GM12878 (cell line): ENCODE results near the gene LGALS3BP. TPM values are rescaled to one million over a fixed set of nuclear protein-coding genes. Genes with fewer than 3 reads are reported as not detected.

Experiments
- ATAC-seq: fragments of 200-7000 bp; cut with Tn5 transposase; 3 replicates; pipeline ENCODE4 v1.9.1; 2020; ENCODE audit warnings: mild to moderate bottlenecking, moderate library complexity
- BruUV-seq: library from RNA; stranded (reverse); fragments of 400-500 nt; replicated peaks from 2 replicates; lab custom pipeline; 2021; lab: Mats Ljungman, UMichigan
- CTCF ChIA-PET: fragments of 300-600 bp; sonication (Branson Sonifier 250); formaldehyde crosslinking; extraction: SDS; loops from one replicate; lab custom pipeline; 2021; ENCODE audit warnings: inconsistent platforms; lab: Yijun Ruan, JAX
- POLR2A ChIA-PET: fragments of 350-600 bp; formaldehyde crosslinking; extraction: SDS; loops from one replicate; lab custom pipeline; 2021; ENCODE audit warnings: inconsistent platforms; lab: Charles Lee
- RAD21 ChIA-PET: fragments of 300-600 bp; sonication (Branson Sonifier 250); formaldehyde crosslinking; loops from one replicate; lab custom pipeline; 2023; ENCODE audit warnings: antibody characterized with exemption; ENCODE audit not compliant: unreplicated experiment; lab: Charles Lee
- SMC1A ChIA-PET: fragments of 300-600 bp; sonication (Branson Sonifier 250); formaldehyde crosslinking; loops from one replicate; lab custom pipeline; 2023; ENCODE audit not compliant: unreplicated experiment, uncharacterized antibody; lab: Charles Lee
- DNase-seq: peaks from one replicate; pipeline ENCODE4 v3.0.0-alpha.2; 2011; ENCODE audit warnings: low read depth, low spot score
- FAIRE-seq: peaks from 3 replicates; lab custom pipeline; 2011; peaks lifted over from hg19 to GRCh38; lab: Jason Lieb, UNC
- H2AFZ ChIP-seq: 2 replicates; pipeline ENCODE4 v1.6.0; 2011; ENCODE audit warnings: low read depth, low read length, control low read depth; ENCODE audit not compliant: control insufficient read depth
- H3K27ac ChIP-seq: 2 replicates; pipeline ENCODE4 v1.5.1; 2011; ENCODE audit warnings: control low read depth; ENCODE audit not compliant: control insufficient read depth, insufficient read depth
- H3K27me3 ChIP-seq, 2 experiments: replicated peaks in 1 of 2; 2 replicates each; pipeline versions ENCODE4 v1.6.0 to v1.6.1; 2011; ENCODE audit warnings: low read length in 1 of 2; ENCODE audit not compliant: control insufficient read depth in 2 of 2, insufficient read depth in 2 of 2
- H3K36me3 ChIP-seq, 2 experiments: 2 replicates each; pipeline ENCODE4 v1.5.1; 2011; ENCODE audit warnings: low read length in 1 of 2; ENCODE audit not compliant: control insufficient read depth in 2 of 2, insufficient read depth in 2 of 2
- H3K4me1 ChIP-seq: 2 replicates; pipeline ENCODE4 v1.6.1; 2011; ENCODE audit warnings: mild to moderate bottlenecking, low read length, moderate library complexity, mixed read lengths; ENCODE audit not compliant: control insufficient read depth, insufficient read depth
- H3K4me2 ChIP-seq: 2 replicates; pipeline ENCODE4 v1.6.0; 2011; ENCODE audit warnings: control low read depth; ENCODE audit not compliant: control insufficient read depth, insufficient read depth
- H3K4me3 ChIP-seq: fragments of 200-600 bp; sonication (generic); 2 replicates; pipeline ENCODE4 v1.5.1; 2016
- H3K79me2 ChIP-seq: 2 replicates; pipeline ENCODE4 v1.6.0; 2011; ENCODE audit warnings: low read length; ENCODE audit not compliant: control insufficient read depth, insufficient read depth
- H3K9ac ChIP-seq: 2 replicates; pipeline ENCODE4 v1.8.0; 2011; ENCODE audit warnings: low read length, control low read depth, mixed read lengths; ENCODE audit not compliant: control insufficient read depth, insufficient read depth
- H3K9me3 ChIP-seq: replicated peaks from 3 replicates; pipeline ENCODE4 v1.5.1; 2011; ENCODE audit warnings: mild to moderate bottlenecking, low read length; ENCODE audit not compliant: control insufficient read depth, insufficient read depth
- H4K20me1 ChIP-seq: 2 replicates; pipeline ENCODE4 v1.6.0; 2011; ENCODE audit not compliant: control insufficient read depth, insufficient read depth
- FOS ChIP-seq: IDR thresholded peaks from 3 replicates; pipeline ENCODE4 v1.6.1; 2011; ENCODE audit warnings: borderline replicate concordance; ENCODE audit not compliant: insufficient read length; ENCODE audit errors: extremely low read depth
- PAX5 ChIP-seq: IDR thresholded peaks from 2 replicates; pipeline ENCODE4 v1.6.1; 2011; ENCODE audit warnings: low read depth, low read length, borderline replicate concordance
- RUNX3 ChIP-seq: IDR thresholded peaks from 2 replicates; pipeline ENCODE4 v1.6.1; 2012; ENCODE audit warnings: low read length, inconsistent platforms
- SIN3A ChIP-seq: IDR thresholded peaks from 2 replicates; pipeline ENCODE4 v1.6.1; 2012; ENCODE audit warnings: low read depth, low read length, improper control_type of control experiment
- SMC3 ChIP-seq: IDR thresholded peaks from 2 replicates; pipeline ENCODE4 v1.6.1; 2011; ENCODE audit warnings: low read length, improper control_type of control experiment, borderline replicate concordance
- SPI1 ChIP-seq: IDR thresholded peaks from 2 replicates; pipeline ENCODE4 v1.6.1; 2011; ENCODE audit warnings: low read depth, mild to moderate bottlenecking, low read length, moderate library complexity, borderline replicate concordance; ENCODE audit not compliant: insufficient read depth
- SREBF2 ChIP-seq: IDR thresholded peaks from 2 replicates; pipeline ENCODE4 v1.6.1; 2012; ENCODE audit warnings: mild to moderate bottlenecking, low read length
- TARDBP ChIP-seq: IDR thresholded peaks from 2 replicates; pipeline ENCODE4 v1.6.1; 2016; ENCODE audit warnings: borderline replicate concordance
- YY1 ChIP-seq: IDR thresholded peaks from 2 replicates; pipeline ENCODE4 v1.6.1; 2011; ENCODE audit warnings: low read depth, mild to moderate bottlenecking, low read length
- WGBS: methylation state at CpG from one replicate; pipeline ENCODE4 v1.1.6; 2016; ENCODE audit warnings: low lambda C conversion rate; ENCODE audit not compliant: insufficient replicate concordance, insufficient coverage; ENCODE audit errors: missing lambda C conversion rate; 5-methylcytosine and 5-hydroxymethylcytosine counted together
- in situ Hi-C: fragments of 300-500 bp; cut with MboI; formaldehyde crosslinking; loops from 9 replicates; pipeline ENCODE4 v1.14.3; 2018; ENCODE audit warnings: mixed read lengths
- intact Hi-C: fragments of 100-400 bp; cut with micrococcal nuclease; formaldehyde crosslinking; loops from one replicate; pipeline ENCODE4 v1.14.2; 2022; ENCODE audit not compliant: unreplicated experiment
- polyA plus RNA-seq, 11 experiments: library from polyadenylated mRNA; depleted of rRNA in 4 of 11; unstranded in 6 of 11; stranded (reverse) in 5 of 11; fragments of >200 nt; fragmentation: Nextera tagmentation in 4 of 11; fragmentation: Illumina TruSeq in 1 of 11; extraction: Ambion mirVana in 4 of 11; extraction: Trizol in 1 of 11; gene quantifications; 1 replicate in 1 of 11; 2 replicates in 10 of 11; pipeline versions ENCODE4 v1.2.1 to v1.2.3, GENCODE V29; 2011 to 2016; ENCODE audit warnings: inconsistent platforms in 2 of 11, missing spikeins in 2 of 11, low read depth in 1 of 11
- total RNA-seq, 4 experiments: library from RNA; depleted of rRNA in 3 of 4; stranded (reverse); fragments of >200 nt in 3 of 4; fragmentation: Illumina TruSeq in 1 of 4; extraction: Trizol in 1 of 4; gene quantifications; 2 replicates each; pipeline versions ENCODE4 v1.2.1 to v1.2.3, GENCODE V29; 2013 to 2021
- TF ChIP-seq, protein P1 (sequence below): IDR thresholded peaks from 2 replicates; pipeline ENCODE4 v1.6.1; 2012; ENCODE audit warnings: low read depth, low read length, improper control_type of control experiment
- TF ChIP-seq, protein P2 (sequence below): fragments of 150-350 bp; IDR thresholded peaks from 2 replicates; pipeline ENCODE4 v1.6.1; 2016; ENCODE audit warnings: low read depth, low read length

The LGALS3BP gene
- total and polyA plus RNA-seq, 10 of the 15 experiments (the other 5 are each of a cell fraction or from before 2014, with no cell fraction given): 0.52 to 5.2 (median 1.9) TPM

DNA sequence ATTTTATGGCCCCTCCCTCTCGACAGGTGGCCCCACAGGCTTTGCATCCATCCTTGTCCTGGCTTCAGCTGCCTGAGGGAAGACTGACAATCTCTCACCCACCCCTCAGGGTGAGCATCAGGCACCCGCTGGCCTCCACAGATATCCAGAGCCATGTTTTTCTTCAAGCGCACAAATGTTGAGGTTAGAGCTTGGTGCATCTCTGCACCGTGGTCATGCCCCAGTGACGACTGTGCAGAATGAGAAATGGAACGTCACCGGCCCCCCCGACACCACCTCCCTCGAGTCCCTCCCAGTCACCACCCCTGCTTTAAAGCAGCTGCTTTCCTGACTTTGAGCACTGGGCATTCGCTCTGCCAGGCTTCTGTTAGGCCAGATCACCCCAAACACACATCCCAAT, 34.8 kb downstream of the LGALS3BP start:
- TF ChIP-seq, protein P1, sequence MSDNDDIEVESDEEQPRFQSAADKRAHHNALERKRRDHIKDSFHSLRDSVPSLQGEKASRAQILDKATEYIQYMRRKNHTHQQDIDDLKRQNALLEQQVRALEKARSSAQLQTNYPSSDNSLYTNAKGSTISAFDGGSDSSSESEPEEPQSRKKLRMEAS: no peak
- no peak for TF ChIP-seq SMC3
- no peak for TF ChIP-seq FOS
- TF ChIP-seq SIN3A: no peak
- no peak for TF ChIP-seq SREBF2
- TF ChIP-seq TARDBP: no peak
- no peak for TF ChIP-seq SPI1
- no peak for TF ChIP-seq PAX5
- no peak for TF ChIP-seq RUNX3
- TF ChIP-seq, protein P2, sequence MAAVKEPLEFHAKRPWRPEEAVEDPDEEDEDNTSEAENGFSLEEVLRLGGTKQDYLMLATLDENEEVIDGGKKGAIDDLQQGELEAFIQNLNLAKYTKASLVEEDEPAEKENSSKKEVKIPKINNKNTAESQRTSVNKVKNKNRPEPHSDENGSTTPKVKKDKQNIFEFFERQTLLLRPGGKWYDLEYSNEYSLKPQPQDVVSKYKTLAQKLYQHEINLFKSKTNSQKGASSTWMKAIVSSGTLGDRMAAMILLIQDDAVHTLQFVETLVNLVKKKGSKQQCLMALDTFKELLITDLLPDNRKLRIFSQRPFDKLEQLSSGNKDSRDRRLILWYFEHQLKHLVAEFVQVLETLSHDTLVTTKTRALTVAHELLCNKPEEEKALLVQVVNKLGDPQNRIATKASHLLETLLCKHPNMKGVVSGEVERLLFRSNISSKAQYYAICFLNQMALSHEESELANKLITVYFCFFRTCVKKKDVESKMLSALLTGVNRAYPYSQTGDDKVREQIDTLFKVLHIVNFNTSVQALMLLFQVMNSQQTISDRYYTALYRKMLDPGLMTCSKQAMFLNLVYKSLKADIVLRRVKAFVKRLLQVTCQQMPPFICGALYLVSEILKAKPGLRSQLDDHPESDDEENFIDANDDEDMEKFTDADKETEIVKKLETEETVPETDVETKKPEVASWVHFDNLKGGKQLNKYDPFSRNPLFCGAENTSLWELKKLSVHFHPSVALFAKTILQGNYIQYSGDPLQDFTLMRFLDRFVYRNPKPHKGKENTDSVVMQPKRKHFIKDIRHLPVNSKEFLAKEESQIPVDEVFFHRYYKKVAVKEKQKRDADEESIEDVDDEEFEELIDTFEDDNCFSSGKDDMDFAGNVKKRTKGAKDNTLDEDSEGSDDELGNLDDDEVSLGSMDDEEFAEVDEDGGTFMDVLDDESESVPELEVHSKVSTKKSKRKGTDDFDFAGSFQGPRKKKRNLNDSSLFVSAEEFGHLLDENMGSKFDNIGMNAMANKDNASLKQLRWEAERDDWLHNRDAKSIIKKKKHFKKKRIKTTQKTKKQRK: no peak
- TF ChIP-seq YY1: no peak
- ATAC-seq (no peak), DNase-seq (no peak), FAIRE-seq (no peak)
- Histone ChIP-seq H4K20me1 (no peaks in the 10 kb centered on the region), H3K4me1 (no peaks in the 10 kb centered on the region), H3K27ac (no peak overlapping the region), H3K9me3 (peaks cover 1% of the 10 kb centered on the region; the same call in 1 of the 3 replicates), H3K4me3 (no peak overlapping the region), H2AFZ (no peak overlapping the region), H3K79me2 (no peaks in the 10 kb centered on the region), H3K27me3 (peaks cover 0 to 7% of the 10 kb centered on the region in 2 experiments; a peak in 2 of 4 replicates), H3K36me3 (no peaks in the 10 kb centered on the region), H3K4me2 (no peak overlapping the region), H3K9ac (no peak overlapping the region)
- WGBS: 4% methylated on average over 10 of the region's 10 CpGs
- ChIA-PET RAD21 (no interaction called here), SMC1A (no interaction called here), CTCF (interaction anchor here (0.9 kb wide), 1 partner anchor 26 kb away, joined by 3 read pairs; no protein-coding TSS in a partner anchor), POLR2A (interaction anchor here (0.7 kb wide), 1 partner anchor 741 kb away, joined by 3 read pairs; no protein-coding TSS in a partner anchor)
- intact Hi-C loops (no loop called here), in situ Hi-C loops (no loop called here)
- no TSS peak for BruUV-seq
